ENCODE data around the gene TRAPPC3L.

TRAPPC3L gene

DNA sequence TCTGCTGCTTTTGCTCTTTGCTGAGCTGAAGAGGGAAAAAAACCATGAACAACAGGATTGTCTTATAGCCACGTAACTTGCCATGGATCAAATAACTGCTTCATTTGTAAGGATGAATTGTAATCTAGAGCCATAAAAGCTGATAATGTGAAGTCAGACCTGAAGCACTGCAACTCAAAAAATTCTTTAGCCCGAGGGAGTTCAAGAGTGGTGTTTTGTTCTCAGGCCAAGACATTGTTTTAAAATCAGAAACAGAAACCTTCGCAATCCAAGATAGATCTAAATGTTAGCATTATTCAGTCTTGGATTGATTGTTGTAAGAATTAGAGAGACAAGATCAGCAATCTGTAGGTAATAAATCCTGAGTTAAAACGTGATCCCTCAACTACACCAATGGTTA, at the start of gene TRAPPC3L:
Gene TRAPPC3L, minus strand, starts transcription at position 34 of the 400 bp plus-strand sequence. CDS start 170 bp downstream, outside the sequence.
- no peak for DNase-seq

- no peak for DNase-seq
Observed at GRCh38 chr6:116595247-116595646, 49.8 kb upstream of the TRAPPC3L start.

- DNase-seq = no peak
Observed at GRCh38 chr6:116586738-116587137, 41.3 kb upstream of the TRAPPC3L start.

DNA sequence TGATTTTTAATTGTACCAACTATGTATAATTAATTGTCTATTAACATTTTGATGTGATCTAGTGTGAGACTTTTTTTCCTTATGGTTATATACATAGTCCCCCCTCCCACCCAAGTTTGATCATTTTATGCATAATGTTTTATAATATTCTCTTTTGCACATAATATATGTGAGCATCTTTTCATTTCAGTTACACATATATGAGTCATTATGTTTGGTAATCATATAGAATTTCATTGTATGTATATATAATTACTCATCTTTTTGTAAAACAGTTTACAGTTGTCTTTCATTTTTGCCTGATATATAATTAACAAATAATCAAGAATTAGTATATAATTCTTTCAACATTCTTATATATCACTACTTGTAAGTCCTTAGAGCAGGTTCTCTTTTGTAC, 40.8 kb upstream of the TRAPPC3L start:
- no peak for DNase-seq

GRCh38 chr6:116580198-116580597, 34.7 kb upstream of the TRAPPC3L start:
- DNase-seq = peak; percentile 71

DNA sequence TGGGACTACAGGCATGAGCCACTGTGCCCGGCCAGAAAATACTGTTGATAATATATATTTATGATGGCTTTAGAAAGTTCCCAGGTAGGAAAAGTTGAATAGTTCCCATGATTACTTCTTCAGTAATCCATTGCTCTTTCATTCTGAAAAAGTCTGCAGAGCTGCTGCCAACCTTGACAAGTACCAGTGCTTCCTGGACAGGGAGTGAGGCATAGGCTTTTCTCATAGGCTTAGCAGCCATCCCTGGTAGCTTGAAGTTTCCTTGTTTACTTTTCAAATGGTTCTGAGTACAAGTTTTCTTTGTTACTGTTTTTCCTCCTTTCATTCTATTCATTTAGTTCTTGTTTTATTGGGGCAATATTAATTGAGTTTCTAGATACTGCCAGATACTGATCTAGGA, 33.7 kb upstream of the TRAPPC3L start:
- DNase-seq = no peak

- no peak for DNase-seq
Observed at GRCh38 chr6:116578335-116578734, 32.9 kb upstream of the TRAPPC3L start.

- DNase-seq = no peak
Observed at GRCh38 chr6:116577486-116577885, 32.0 kb upstream of the TRAPPC3L start.

DNA sequence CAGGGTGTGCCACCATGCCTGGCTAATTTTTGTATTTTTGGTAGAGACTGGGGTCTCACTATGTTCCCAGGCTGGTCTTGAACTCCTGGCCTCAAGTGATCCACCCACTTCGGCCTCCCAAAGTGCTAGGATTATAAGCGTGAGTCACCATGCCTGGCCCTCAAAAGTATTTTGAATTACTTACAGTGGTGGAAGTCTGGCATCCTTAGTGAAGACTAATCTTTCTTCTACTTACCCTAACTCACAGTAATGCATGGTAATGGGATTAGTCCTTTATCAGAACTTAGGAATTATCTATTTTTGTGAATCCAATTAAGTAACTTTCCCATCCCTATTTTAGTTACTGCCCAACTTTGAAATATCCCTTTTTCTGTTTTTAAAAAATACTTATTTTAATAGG, 29.7 kb upstream of the TRAPPC3L start:
- no peak for DNase-seq

GRCh38 chr6:116572162-116572561, 26.7 kb upstream of the TRAPPC3L start:
- DNase-seq = peak; percentile 37

DNA sequence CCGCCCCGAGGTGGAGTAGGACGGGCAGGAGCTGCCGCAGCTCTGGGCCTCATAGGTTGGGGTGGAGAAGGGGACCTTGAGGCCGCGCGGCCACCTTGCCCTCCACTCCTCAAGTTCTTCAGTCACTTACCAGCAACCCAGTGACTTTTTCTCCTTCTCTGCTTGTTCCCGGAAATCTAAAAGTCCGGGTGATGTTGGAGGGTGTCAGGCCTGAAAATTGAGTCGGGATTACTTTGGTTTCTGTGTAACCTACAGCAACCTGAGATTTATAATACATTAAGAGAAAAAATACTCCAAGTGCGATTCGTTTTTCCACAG, 26.2 kb upstream of the TRAPPC3L start:
- DNase-seq = no peak

DNA sequence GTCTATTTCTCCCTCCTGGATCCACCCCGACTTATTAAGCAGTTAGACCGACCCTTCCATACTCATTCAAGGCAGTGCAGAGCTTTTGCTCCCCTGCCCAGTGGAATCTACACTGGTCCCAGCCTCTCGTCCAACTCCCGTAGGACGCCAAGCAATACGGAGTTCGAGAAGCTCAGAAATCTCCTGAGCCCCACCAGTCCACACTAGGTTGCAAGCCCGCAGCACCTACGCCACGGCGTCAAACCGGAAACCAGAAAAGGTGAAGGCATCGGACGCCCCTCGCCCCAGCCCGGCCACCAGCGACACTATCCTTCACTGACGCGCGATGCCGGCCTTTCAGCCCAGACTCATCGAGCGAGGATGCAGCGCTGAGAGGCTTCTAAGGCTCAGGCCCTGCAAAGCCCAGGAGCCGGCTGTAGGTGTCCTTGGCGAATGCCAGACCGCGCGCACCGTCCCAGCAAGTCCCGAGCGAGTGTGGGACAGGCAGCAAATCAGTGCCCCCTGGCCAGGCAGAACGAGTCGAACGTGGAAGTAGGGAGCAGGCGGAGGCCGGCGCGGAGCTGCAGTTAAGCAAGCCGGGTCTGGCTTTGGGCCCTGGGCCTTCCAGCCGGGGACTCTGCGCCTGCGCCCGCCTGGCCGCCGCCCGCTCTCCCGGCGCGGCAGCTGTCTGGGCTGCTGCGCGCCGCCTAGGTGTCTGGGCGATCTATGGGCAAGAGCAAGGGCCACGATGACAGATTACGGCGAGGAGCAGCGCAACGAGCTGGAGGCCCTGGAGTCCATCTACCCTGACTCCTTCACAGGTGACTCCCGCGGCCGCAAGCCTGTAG, 25.6 kb upstream of the TRAPPC3L start, which contains the start of gene RWDD1:
Gene RWDD1, plus strand, starts transcription at position 649 of the 827 bp plus-strand sequence. Its CDS starts 79 bp downstream, at position 728.
- peak; percentile 100 for DNase-seq

GRCh38 chr6:116568821-116569755, 23.6 kb upstream of the TRAPPC3L start:
- no peak for DNase-seq

DNA sequence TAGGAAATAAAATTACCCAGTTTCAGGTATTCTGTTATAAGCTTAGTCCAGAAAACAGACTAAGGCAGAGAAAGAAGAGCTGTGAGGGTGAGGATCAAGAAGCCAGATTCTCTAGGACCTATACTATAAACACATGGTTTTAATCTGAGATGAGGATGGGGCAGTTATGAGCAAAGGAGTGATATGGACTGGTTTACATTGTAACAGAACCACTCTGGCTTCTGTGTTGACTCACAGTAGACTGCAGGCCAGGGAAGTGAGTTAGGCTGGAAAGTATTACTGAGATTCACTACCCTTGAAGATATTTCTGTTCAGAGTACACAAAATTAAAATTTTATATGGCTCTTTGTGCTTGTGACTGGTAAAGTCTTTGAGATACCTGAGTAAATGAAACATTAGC, 22.6 kb upstream of the TRAPPC3L start:
- no peak for DNase-seq

DNA sequence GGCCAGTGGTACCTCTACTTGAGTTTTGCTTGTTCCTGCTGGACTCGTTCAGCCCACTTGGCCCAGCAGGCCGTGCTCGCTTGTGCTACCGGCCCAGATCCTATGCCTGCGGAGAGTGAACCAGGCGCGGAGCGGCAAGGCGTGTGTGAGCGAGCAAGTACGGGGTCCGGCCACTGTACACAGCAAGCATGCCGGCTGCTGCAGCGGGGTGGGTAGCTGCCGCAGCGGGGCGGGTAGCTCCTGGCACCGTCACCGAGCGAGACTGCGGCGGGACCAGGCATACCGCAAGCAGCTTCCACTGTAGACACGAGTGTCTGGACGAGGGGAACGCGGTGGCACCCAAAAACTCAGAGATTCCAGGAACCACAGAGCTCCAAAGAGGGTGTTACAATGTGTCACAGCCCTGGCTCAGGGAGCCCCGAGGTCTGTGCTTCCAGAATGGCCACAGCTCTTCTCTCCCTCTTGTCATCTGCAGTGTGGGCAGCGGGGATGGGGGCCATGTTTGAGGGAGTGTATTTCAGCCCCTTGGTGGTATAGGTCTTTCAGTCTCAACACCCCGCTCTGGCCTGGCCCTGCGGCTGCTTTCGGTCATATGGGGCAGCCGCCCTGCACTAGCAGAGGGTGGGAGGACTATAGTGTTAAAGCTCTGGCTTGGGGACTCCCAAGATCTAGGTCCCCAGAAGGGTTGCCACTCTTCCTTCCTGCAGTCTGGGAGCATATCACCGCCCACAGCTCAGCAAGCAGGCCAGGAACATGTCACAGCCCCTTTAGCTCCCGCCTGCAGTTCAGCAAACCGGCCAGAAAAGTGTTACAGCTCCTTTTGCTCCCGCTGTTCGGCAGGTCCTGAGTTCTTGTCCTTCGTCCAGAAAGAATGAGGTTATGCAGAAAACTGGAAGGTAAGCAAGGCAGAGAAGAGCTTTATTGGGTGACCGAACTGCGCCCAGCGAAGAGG, 19.7 kb upstream of the TRAPPC3L start:
- DNase-seq = no peak

DNA sequence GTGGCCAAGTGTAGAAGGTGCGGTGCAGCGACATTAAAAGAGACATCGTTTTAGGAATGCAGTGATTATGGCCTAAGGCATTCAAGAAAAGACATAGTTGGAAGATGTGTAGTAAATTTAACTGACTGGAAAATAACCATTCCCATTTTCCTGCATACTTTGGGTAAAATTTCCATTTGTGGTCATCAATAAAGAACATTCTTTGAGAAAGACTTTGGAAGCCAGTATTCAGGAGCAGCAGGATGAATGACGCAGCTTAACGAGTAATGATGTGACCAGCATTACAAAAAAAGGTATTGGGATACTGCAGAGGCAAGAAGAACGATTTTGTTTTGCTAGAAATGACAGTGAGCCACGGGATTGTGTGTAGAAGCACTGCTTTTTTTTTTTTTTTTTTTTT, 18.8 kb upstream of the TRAPPC3L start:
- no peak for DNase-seq

DNA sequence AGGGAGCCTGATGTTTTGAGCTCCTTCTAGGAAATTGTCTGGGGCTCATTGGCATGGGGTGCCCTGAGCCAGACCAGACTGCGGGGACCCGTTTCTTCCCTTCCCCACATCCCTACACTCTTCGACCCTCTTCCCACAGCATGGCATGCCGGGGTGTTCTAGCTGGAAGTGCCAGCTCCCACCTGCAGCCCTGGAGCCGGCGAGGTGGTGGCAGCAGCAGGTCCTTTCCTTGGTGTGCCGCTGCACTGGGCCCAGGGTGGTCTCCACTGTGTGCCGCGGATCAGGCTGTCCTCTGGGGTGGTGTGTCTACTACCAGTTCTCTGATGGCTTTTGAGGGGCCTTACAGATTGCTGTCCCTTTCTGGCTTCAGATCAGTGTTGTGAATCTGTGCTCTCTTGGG, 18.3 kb upstream of the TRAPPC3L start:
- DNase-seq = no peak

GRCh38 chr6:116562614-116563013, 17.1 kb upstream of the TRAPPC3L start:
- no peak for DNase-seq

- DNase-seq = no peak
Observed at GRCh38 chr6:116562019-116562403, 16.5 kb upstream of the TRAPPC3L start.

GRCh38 chr6:116561377-116562018, 16.0 kb upstream of the TRAPPC3L start:
- DNase-seq = peak; percentile 63

GRCh38 chr6:116560130-116560529, 14.6 kb upstream of the TRAPPC3L start:
- no peak for DNase-seq

GRCh38 chr6:116557893-116558292, 12.4 kb upstream of the TRAPPC3L start:
- peak; percentile 92 for DNase-seq

Data from HCEC 1CT (cell line).